HG03558 (cell line): ENCODE data around the gene HOXB6.

ENCODE experiments used
- ATAC-seq: cut with Tn5 transposase; IDR thresholded peaks from one replicate; pipeline ENCODE4 v1.9.1; 2021; ENCODE audit warnings: moderate number of reproducible peaks; ENCODE audit not compliant: unreplicated experiment; ENCODE audit errors: extremely low read depth

HOXB6 gene

DNA sequence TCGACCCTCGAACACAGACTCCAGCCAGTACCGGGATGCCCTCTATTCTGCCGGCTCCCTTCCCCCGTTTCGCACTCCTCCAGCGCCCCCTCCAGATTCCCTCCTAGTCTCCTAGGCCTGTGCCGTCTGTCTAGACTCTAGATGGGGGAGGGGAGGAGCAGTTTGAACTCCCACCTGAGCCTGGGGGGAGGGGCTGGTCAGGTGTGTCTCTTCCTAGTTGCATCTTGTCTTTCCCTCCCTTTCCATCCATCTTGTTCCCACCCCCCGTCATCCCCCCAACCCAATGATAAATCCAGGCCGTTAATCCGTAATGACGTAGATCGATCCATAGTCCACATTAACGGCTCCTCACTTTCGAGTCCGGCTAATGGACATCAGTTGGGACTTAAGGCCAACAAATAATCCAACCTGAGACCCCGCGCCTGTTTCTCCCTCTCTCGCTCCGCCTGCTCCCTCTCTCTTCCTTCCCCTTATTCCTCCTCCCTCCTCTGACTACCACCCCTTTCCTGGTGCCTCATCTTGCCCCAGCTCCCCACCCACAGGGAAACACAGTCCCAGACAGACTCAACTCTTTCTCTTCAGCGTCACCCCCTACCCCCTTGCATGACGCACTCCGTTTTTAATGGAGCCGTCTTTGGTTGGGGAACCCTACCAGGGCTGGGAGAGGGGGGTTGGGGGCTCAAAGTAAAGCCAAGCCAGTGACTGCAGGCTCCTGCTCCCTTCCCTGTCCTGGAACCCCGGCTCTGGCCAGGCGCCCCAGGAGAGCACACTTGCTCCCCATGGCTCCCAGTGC, 7.9 kb downstream of the HOXB6 start:
- no peak for ATAC-seq

DNA sequence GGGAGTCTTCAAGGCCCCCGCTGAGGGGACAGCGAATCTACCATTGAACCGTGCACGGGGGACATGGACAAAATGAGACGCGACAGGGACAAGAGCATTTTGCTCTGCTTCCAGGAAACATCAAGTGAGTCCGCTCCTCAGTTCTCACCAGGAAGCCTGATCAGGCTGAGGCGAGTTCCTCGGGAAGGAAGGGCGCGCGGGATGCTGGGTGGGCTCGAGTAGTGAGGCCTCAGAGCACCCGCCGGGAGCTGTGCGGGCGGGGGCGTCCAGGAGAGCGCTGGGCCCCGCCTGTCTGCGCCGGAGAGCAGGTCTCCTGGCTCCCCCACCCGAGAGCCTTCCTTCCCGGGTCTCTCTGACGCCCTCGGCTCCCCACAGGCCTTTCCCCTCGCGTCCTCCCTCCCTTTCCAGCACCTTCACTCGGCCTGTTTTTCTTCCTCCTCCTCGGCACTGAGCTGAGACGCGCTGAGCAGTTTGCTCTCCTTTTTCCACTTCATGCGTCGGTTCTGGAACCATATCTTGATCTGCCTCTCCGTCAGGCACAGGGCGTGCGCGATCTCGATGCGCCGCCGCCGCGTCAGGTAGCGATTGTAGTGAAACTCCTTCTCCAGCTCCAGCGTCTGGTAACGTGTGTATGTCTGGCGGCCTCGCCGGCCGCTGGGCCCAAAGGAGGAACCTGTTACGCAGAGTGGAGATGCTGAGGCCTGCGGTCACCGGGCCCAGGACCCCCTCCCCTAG, 8.6 kb downstream of the HOXB6 start:
- no peak for ATAC-seq

DNA sequence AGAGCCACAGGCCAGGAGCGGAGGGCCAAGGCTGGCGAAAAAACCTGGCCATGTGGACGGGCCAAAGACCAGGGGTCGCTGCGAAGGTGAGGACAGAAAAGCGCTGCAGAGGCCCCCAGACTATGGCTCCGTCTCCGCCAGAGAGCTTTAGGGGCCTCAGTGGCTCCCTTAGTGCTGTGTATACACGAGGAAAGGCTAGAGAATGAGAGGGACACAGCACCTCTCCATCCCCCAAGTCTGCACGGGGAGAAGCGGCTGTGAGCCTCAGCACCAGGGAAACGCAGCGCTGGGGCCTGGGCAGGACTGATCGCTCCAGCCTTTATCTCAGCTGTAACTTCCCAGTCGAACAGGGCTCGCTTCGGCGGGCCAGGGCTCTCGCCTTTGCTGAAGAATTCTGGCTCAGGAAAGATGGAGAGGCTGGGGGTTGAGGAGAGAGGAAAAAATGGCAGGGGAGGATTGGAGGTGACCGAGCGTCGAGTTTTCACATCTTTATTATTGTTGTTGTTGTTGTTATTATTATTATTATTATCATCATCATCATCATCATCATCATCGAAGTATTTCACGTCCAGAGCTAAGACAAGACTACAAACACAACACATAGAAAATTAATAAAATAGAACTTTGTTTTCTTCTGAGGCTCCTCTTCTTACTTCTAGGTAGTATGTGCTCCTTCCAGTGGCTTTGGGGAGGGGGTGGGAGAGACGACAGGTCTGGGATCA, 9.3 kb downstream of the HOXB6 start:
- ATAC-seq: no peak

DNA sequence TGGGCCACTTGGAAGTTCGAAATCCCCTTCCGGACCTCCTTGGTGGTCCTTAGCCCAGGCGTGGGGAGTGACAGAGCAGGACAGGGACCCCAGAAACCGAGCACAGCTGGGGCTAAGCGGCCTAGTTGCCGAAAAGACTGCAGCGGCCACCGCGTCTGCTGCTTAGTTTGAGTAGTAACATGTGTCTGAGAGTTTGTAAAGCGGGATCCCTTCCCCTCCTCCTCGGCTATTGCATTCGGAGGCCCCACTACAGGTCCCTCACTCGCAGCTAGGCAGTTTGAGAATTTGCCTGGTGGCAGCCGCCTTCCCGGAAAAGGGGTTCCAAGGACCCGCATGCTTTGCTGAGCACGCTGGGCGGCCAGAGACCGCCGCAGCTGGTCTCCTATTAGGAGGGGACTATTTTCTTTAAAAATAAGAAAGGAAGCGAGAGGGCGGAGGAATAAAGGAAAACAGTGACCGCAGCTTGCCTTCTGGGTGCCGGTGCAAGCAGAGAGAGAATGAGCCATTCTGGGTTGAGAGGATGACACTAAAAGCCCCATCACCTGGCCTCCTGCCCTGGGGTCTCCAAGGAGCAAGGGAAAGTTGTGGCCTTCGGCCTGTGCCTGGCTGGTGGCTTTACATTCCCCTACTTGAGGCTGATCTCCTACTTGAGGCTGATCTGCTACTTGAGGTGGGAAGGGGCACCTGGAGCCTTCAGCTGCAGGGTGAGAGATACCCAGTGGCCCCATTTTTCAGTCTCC, 10.1 kb downstream of the HOXB6 start:
- ATAC-seq: no peak

DNA sequence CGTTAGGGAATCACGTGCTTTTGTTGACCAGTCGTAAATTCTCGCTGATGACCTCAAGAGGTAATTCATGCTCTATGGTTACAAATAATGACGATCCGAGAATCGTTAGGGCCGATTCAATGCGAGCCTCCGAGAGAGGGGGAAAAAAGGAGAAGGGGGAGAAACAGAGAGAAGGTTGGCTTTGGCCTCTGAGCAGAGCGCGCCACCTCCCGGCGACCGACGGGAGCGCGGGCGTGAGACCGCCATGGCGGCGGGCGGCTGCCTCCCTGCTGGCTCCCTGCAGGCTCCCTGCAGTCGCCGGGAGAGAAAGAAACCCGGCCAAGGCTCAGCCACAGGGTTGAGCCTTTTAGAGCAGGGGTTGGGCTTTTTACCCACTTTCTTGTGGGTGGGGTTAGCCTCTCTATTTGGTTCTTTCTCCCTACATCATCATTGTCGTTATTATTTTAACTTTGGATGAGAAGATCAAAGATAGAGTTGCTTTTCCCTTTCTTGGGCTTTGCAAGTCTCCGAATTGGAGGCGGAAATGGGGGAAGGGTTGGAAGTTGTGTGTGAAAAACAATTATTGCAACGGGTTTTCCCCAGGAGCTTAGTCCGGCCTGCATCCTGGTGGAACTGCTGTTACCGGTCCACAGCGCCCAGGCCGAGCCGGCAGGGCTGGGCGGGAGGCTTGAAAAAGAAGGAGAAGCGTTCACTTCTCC, 10.8 kb downstream of the HOXB6 start:
- ATAC-seq: no peak

DNA sequence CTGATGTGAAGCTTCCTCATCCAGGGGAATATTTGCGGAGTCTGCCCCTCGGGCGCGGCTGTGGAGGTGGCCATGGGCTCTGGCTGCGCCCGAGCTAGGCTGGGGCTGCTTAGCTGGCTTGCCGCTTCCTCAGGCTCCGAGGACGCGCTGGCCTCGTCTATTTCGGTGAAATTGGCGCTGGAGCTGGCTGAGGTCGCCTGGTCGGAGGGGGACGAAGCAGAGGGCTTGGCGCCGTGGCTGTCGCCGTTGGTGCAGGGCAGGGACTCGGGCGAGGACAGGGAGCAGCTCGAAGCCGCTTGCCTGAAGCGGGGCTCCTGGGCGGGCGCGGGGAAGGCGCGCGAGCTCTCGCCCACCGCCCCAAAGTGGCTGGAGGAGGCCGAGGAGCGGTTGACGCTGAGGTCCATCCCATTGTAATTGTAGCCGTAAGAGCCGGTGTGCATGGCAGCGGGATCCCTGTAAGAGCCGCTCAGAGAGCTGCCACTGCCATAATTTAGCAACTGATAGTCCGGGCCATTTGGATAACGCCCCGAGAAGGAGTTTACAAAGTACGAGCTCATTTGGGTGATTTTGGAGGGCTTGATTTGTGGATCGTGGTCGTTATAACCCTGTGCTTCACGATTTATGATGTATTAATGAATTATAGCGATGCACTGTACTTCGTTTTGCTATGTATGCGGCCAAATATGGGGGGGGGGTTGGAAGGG, 11.5 kb downstream of the HOXB6 start, which contains the start of gene HOXB5:
Gene HOXB5 (minus strand): TSS at position 654 of the 704 bp plus-strand sequence. CDS start 97 bp downstream, at position 557.
- ATAC-seq: no peak

DNA sequence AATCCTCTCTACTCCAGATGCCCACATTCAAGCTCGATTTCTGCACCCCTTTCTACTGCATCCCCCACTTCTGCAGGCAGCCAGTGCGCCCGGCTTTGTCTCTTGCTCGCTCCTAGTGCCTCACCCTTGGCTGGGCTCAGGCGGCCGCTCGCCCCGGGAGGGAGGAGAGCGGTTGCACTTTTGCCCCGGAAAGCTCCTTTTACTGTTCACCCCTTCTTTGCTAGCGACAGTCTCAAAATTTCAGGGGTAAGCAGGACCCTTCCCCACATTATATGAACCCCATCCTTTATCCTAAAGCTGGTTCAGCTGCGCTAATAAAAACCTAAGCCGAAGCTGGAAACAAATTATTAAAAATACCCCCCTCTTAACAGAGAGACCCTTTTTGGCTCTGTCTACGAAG, 12.2 kb downstream of the HOXB6 start:
- no peak for ATAC-seq

DNA sequence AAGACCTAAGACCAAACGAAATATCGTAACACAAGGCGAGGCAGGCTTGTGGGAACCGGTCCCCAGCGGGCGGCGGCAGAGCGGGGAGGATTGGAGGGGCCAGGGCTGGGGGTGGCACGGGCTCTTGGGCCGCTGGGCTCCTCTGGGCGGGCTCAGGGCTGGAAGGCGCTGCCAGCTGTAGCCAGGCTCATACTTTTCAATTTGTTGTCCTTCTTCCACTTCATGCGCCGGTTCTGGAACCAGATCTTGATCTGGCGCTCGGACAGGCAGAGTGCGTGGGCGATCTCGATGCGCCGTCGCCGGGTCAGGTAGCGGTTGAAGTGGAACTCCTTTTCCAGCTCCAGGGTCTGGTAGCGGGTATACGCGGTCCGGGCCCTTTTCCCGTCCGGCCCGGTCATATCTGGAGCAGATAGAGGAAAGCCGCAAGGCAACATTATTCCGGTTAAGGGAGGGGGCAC, 12.7 kb downstream of the HOXB6 start:
- ATAC-seq: no peak

DNA sequence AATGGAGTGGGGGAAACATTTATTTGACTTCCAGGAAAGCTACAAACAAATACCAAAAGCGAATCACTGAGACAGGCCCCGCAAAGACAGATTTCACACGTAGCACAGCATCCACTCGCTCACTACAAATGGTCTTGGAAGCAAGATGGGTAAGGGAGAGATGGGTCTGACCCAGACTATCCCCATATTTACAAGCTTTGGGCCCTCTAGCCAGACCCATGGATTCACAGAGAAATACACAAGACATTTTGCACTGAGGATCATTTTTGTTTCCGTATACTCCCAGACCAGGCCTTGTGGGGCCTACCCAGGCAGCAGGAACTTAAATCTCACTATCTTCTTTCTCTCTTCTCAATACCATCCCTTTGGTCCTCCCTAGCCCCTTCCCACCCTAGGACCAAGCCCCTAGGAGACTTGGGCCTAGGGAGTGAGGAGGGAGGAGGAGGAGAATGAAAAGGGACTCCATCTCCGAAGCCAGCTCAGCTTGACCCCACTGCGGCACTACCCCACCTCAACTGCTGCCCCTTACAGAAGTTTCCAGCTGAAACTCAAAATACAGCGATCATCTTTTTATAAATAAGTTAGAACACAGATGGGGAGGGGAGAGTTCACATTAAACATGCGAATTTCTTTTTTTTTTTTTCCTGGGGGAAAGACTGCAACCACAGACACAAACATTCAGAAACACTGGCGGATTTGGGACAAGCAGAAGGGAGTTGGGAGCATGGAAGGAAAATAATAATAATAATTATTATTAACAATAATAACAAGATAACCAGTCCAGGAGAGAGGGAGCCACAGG, 13.3 kb downstream of the HOXB6 start:
- no peak for ATAC-seq

DNA sequence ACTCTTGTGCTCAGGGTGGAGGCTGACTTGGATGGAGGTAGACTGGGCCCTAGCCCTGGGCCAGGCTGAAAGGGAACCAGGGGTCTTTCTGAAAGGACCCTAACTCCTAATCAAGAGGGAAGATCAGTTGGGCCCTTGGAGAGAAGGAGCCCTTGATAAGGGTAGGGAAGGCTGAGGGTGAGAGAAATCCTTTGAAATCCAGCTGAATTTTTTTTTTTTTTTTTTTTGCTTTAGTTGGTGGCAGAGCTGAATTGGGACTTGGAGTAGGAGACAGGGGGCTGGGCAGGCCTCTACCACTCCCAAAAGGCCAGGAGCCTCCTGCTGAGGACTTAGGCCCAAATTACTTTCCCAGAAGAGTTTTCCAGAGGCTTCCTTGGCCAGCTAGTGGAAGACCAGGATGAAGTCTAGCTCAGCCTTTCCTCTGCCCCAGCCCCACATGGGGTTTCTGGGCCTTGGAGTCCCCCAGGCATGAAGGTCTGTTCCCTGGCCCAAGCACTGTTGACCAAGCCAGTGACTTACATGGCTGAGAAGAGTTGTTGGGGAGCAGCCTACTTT, 14.1 kb downstream of the HOXB6 start:
- ATAC-seq: no peak

DNA sequence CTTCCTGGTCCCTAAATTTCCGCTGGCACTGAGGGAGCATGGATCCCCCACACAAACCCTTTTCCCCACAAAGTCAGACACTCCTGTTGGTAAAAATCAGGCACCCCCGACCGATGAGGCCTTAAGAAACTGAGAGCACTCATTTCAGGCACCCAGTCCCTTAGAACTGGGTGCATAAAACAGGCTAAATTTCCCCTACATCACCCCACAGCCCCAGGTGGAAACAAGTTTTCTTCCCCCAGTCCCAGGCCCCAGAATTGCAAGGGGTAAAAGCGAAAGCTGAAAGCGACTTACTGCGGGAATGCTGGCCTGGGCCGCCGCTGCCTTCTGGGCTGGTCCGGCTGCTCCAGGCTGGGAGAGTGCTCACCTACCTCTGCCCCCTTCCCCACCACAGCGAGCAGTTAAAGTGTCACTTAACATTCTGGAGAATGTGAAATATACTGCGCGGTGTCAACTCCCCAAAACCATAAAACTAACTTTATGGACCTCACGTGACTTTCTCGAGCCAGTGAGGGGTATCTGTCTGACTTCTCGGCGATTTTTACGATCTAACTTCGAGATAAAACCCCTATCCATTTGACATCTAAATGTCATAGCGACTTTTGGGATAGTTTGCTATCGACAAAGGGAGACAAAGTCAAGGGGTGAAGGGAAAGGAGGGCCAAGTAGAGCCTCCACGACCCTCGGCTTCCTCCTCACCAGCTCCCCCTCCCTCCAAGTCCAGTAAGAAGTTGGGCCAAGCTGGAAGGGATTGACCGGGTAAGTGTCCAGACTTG, 14.8 kb downstream of the HOXB6 start, which contains the start of gene HOXB3:
Gene HOXB3 (minus strand): TSS at position 411 of the 776 bp plus-strand sequence. CDS start 37,767 bp downstream, outside the sequence.
- ATAC-seq: no peak

DNA sequence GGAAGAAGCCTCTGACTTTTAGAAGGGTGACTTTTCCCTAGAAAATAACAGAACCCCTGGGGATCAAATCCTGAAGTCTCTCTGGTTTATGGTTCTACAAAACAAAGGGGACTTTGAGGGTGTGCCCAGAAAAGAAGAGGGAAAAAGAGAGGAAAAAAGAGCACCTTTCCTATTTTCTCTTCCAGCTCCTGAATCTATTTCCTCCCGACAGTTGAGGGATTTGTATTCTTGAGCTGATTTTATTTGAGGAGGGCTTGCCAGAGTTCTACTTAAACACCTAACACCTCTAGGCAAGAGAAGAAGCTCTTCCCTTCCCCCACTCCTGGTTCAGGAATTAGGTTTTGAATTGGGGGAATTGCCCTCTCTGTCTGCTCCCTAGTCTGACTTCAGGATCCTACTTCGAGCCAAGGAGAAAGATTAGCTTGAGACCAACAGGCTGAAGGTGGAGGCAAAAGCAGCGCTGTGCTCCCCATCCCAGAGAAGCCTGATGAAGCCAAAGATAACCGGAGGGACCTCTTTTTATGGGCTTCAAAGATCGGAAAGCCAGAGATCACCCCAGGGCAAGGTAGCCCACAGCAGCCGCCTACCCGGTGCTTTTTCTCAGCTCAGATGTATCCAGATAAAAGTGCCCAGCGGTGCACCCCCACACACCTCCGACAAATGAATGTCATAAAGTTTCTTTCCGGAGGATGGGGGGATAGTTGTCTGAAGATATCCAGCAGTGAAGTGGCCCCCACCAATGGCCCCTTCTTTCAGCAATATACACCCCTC, 15.5 kb downstream of the HOXB6 start:
- no peak for ATAC-seq

DNA sequence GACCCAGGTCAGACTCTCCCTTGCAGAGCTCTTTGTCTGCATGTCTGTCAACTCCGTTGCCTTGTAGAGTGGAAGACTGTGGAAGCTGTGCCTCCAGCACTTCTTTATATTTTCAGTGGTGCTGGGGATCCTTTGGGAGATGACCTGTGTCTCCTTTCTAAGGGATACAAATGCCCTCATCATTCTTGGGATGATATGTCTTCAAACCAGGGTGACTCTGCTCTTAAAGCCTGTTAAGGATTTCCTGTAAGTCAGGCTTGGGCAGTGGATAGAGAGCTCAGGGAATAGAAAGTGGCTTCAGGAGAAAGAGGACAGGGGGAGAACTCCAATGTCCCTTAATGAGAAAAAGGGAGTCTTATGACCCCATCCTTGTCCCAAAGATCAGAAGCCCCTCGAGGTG, 16.3 kb downstream of the HOXB6 start:
- ATAC-seq: no peak

DNA sequence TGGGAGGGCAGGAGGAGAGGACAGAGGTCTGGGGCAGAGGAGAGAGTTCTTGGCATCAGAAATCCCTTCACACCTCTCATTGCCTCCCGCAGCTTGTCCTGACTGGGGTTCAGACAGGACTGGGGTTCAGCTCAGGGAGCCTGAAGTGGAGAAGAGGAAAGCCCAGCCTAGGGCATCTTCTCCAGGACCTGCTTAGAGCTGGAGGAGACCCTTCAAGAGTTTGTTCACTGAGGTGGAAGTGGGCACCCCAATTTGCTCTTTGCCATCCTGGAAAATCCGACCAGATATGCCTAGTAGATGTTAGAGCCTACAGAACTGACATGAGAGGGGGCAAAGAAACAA, 16.7 kb downstream of the HOXB6 start:
- ATAC-seq: no peak

DNA sequence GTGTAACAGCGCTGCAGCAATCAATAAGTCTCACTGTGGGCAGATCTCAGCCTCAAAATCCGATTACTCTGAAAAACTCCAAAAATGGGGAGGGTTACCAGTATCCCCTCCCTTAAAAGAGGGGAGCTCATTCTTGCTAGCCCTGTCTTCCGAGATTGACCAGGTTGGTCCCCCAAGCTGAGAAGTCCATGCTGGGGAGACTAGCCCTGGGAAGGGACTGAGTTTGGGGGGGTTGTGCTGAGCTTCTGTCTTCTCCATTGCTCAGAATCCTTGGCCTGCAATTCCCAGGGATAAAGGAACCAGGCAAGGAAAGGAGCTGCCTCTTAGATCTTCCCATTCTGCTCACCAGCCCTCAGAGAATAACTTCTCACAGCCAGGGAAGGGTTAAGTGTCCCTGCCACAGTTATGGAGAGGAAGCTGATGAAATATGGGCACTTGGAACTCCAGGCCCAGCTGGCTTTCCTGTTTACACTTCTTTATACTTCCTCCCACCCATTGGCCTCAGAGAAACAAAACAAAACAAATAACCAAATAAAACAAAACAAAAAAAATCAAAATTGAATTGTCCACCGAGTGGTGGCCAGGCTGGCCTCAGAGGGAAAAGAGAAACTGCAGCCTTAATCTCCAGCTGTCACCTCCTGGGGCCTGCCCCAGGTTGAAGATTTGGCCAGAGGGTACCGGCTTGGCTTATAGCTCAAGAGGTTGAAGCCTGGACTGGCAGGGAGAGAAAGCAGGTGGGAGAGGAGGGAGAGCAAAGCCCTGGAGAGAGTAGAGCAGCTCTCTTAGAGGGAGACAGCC, 17.3 kb downstream of the HOXB6 start:
- no peak for ATAC-seq
